Vagina (tissue), 2 donors: ENCODE data around the gene PDLIM1.
"Not testable (repeated sequence)": the region's sequence is repeated elsewhere in the genome, so short reads cannot be mapped to it uniquely, and the experiment has no call there.

ENCODE experiments used
- POLR2AphosphoS5 ChIP-seq, 2 donors: sonication (generic); formaldehyde crosslinking; IDR thresholded peaks; one replicate each; pipeline ENCODE4 v1.9.0; 2017; ENCODE audit warnings: antibody characterized with exemption in 2 of 2, mild to moderate bottlenecking in 2 of 2, low read depth in 1 of 2; ENCODE audit not compliant: insufficient read depth in 1 of 2
- TF ChIP-seq, protein P1 (sequence below), 3 experiments: fragments of 450-650 bp in 2 of 3; fragments of 200-600 bp in 1 of 3; sonication (generic) in 1 of 3; IDR thresholded peaks; one replicate each; pipeline ENCODE4 v1.5.1; 2017 to 2019; ENCODE audit warnings: antibody characterized with exemption in 3 of 3, mild to moderate bottlenecking in 2 of 3, moderate library complexity in 2 of 3

DNA sequence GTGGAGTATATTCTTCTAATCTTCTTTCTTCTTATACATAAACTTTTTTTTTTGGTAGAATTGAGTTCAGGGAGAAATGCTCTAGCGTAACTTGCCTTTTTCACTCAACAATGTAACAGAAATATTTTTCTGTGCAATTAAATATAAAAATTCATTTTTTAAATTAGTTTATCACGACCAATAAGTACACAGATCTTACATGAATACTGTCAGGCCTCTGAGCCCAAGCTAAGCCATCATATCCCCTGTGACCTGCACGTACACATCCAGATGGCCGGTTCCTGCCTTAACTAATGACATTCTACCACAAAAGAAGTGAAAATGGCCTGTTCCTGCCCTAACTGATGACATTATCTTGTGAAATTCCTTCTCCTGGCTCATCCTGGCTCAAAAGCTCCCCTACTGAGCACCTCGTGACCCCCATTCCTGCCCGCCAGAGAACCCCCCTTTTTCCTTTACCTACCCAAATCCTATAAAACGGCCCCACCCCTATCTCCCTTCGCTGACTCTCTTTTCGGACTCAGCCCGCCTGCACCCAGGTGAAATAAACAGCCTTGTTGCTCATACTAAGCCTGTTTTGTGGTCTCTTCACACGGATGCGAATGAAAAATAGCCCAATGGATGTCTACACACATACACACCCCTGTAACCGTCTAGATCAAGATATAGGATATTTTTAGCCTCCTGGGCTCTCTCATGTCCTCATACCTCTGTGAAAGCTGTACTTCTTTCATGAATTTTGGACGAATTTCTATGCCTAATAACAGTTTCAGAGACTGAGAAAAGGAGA lies 61.7 kb downstream of the PDLIM1 start:
- not testable (repeated sequence) for TF ChIP-seq POLR2AphosphoS5 (IDR thresholded peaks at IDR 0.05; ENCODE audit: insufficient read depth in 1 of 2, low read depth in 1 of 2)
- TF ChIP-seq, protein P1, sequence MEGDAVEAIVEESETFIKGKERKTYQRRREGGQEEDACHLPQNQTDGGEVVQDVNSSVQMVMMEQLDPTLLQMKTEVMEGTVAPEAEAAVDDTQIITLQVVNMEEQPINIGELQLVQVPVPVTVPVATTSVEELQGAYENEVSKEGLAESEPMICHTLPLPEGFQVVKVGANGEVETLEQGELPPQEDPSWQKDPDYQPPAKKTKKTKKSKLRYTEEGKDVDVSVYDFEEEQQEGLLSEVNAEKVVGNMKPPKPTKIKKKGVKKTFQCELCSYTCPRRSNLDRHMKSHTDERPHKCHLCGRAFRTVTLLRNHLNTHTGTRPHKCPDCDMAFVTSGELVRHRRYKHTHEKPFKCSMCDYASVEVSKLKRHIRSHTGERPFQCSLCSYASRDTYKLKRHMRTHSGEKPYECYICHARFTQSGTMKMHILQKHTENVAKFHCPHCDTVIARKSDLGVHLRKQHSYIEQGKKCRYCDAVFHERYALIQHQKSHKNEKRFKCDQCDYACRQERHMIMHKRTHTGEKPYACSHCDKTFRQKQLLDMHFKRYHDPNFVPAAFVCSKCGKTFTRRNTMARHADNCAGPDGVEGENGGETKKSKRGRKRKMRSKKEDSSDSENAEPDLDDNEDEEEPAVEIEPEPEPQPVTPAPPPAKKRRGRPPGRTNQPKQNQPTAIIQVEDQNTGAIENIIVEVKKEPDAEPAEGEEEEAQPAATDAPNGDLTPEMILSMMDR (IDR thresholded peaks at IDR 0.05) = not testable (repeated sequence)
